C4-2B (cell line): ENCODE measurements around the gene CPA1.

Source experiments
- ZFX ChIP-seq: fragments of 450-650 bp; IDR thresholded peaks from 2 replicates; pipeline ENCODE4 v1.6.1; 2017
- TF ChIP-seq, protein P1 (sequence below): fragments of 450-650 bp; conservative IDR thresholded peaks from 2 replicates; pipeline ENCODE4 v1.5.1; 2017; ENCODE audit warnings: mild to moderate bottlenecking

DNA sequence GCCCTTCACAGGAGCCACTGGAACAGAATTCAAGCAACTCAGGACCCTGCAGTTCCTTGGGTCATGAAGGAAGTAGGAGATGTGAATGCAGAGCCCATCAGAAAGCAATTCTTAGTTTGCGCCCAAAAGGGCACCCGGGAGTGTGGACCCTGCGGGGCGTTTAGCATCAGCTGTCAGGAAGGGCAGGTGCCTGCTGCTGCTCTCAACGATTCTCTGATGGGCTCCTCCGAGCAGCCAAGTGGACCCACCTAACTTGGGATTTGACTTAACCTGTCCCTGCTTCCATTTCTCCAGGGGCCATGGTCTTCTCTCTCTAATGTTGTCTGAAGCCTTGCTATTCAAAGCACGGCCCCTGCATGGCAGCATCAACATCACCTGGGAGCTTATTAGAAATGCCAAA, 18.6 kb upstream of the CPA1 start:
- TF ChIP-seq, protein P1, sequence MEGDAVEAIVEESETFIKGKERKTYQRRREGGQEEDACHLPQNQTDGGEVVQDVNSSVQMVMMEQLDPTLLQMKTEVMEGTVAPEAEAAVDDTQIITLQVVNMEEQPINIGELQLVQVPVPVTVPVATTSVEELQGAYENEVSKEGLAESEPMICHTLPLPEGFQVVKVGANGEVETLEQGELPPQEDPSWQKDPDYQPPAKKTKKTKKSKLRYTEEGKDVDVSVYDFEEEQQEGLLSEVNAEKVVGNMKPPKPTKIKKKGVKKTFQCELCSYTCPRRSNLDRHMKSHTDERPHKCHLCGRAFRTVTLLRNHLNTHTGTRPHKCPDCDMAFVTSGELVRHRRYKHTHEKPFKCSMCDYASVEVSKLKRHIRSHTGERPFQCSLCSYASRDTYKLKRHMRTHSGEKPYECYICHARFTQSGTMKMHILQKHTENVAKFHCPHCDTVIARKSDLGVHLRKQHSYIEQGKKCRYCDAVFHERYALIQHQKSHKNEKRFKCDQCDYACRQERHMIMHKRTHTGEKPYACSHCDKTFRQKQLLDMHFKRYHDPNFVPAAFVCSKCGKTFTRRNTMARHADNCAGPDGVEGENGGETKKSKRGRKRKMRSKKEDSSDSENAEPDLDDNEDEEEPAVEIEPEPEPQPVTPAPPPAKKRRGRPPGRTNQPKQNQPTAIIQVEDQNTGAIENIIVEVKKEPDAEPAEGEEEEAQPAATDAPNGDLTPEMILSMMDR = no peak
- no peak for TF ChIP-seq ZFX
